ENCODE data around the gene SCGB3A1.

DNA sequence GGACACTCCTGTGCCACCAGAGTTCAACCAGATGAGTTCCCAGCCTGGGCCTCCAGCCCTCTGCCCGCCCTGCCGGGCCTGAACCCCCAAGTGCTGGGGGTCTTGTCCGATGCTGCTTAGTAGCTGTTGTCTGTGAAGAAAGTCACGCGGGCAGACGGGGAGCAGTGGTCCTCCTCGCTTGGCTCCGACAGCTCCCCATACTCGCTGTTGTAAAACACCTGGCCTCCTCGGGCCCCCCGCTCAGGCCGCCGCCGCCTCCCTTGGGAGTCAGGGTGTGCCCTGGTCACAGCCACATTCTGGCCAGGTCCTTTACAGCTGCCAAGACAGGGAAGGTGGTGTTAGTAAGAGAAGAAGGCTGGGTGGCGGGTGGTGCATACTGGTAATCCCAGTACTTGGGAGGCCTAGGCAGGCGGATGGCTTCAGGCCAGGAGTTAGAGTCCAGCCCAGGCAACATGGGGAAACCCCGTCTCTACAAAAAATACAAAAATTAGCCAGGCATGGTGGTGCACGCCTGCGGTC lies 11.8 kb upstream of the SCGB3A1 start:
- TF ChIP-seq CTCF (conservative IDR thresholded peaks at IDR 0.05; ENCODE audit: low read depth, low read length) (no peak), POLR2A (IDR thresholded peaks at IDR 0.05; ENCODE audit: low read depth, low read length) (no peak), CHD1 (IDR thresholded peaks at IDR 0.05; ENCODE audit: low read depth, low read length) (no peak), RAD21 (IDR thresholded peaks at IDR 0.05; ENCODE audit: low read length) (no peak), RFX5 (IDR thresholded peaks at IDR 0.05; ENCODE audit: low read depth, low read length) (no peak), SMC3 (IDR thresholded peaks at IDR 0.05; ENCODE audit: low read depth, low read length) (no peak), CEBPB (IDR thresholded peaks at IDR 0.05; ENCODE audit: low read depth, low read length) (no peak), NFE2L2 (IDR thresholded peaks at IDR 0.05; ENCODE audit: low read depth, low read length) (no peak), MAZ (IDR thresholded peaks at IDR 0.05; ENCODE audit: borderline replicate concordance, low read depth, low read length) (no peak), ELK1 (IDR thresholded peaks at IDR 0.05; ENCODE audit: borderline replicate concordance, low read depth, low read length) (no peak), MXI1 (IDR thresholded peaks at IDR 0.05; ENCODE audit: borderline replicate concordance, low read depth, low read length) (no peak), MAFK (IDR thresholded peaks at IDR 0.05; ENCODE audit: low read depth, low read length) (no peak)
